CD4-positive, alpha-beta memory T cell (primary cell): Measurements from ENCODE around the gene GUSB. TPM values are rescaled to one million over a fixed set of nuclear protein-coding genes. Genes with fewer than 3 reads are reported as not detected.
A peak's percentile ranks its signal among the peaks of the same experiment; 100 is the strongest.
"Not testable (repeated sequence)": the region's sequence is repeated elsewhere in the genome, so short reads cannot be mapped to it uniquely, and the experiment has no call there.

Source experiments
- CTCF ChIA-PET: fragments of 350-600 bp; sonication (Branson Sonifier 250); formaldehyde crosslinking; loops from one replicate; lab custom pipeline; 2021; ENCODE audit warnings: inconsistent platforms; ENCODE audit not compliant: partially characterized antibody; lab: Charles Lee
- POLR2A ChIA-PET: fragments of 350-600 bp; sonication (Branson Sonifier 250); formaldehyde crosslinking; loops from one replicate; lab custom pipeline; 2021; ENCODE audit not compliant: partially characterized antibody; lab: Charles Lee
- DNase-seq, 5 donors: peaks; one replicate each; pipeline versions ENCODE4 v3.0.0 to v3.0.0-alpha.2; 2020 to 2022; ENCODE audit warnings: mixed read lengths in 1 of 5
- H3K27ac ChIP-seq: one replicate; pipeline ENCODE4 v1.7.0; 2013; ENCODE audit warnings: low read depth, low read length
- H3K27me3 ChIP-seq: 2 replicates; pipeline ENCODE4 v1.7.0; 2013; ENCODE audit warnings: mild to moderate bottlenecking, low read length, moderate library complexity; ENCODE audit not compliant: insufficient read depth
- H3K36me3 ChIP-seq: 2 replicates; pipeline ENCODE4 v1.7.0; 2013; ENCODE audit warnings: mild to moderate bottlenecking, low read length, moderate library complexity; ENCODE audit not compliant: insufficient read depth
- H3K4me1 ChIP-seq: 2 replicates; pipeline ENCODE4 v1.7.0; 2013; ENCODE audit warnings: mild to moderate bottlenecking, low read length, moderate library complexity; ENCODE audit not compliant: insufficient read depth
- H3K4me3 ChIP-seq, 2 donors: one replicate each; pipeline ENCODE4 v1.7.0; 2013; ENCODE audit warnings: low read length in 2 of 2, mild to moderate bottlenecking in 1 of 2
- H3K9me3 ChIP-seq, 2 donors: one replicate each; pipeline ENCODE4 v1.7.0; 2013; ENCODE audit warnings: low read length in 2 of 2, control low read depth in 1 of 2; ENCODE audit not compliant: control insufficient read depth in 1 of 2
- H3K27ac Mint-ChIP-seq, 7 donors: one replicate each; pipeline ENCODE4 v1.8.0; 2020 to 2021; ENCODE audit warnings: mixed read lengths in 7 of 7, mild to moderate bottlenecking in 6 of 7, inconsistent platforms in 3 of 7, moderate library complexity in 3 of 7
- H3K27me3 Mint-ChIP-seq, 2 donors: one replicate each; pipeline ENCODE4 v1.8.0; 2020 to 2021; ENCODE audit warnings: mixed read lengths in 2 of 2
- H3K36me3 Mint-ChIP-seq, 2 donors: one replicate each; pipeline ENCODE4 v1.8.0; 2020 to 2021; ENCODE audit warnings: mixed read lengths in 2 of 2, inconsistent platforms in 1 of 2, mild to moderate bottlenecking in 1 of 2
- H3K4me1 Mint-ChIP-seq, 4 donors: one replicate each; pipeline ENCODE4 v1.8.0; 2020 to 2021; ENCODE audit warnings: mixed read lengths in 4 of 4, mild to moderate bottlenecking in 1 of 4
- H3K4me3 Mint-ChIP-seq, 8 donors: one replicate each; pipeline ENCODE4 v1.8.0; 2020 to 2021; ENCODE audit warnings: mixed read lengths in 8 of 8, mild to moderate bottlenecking in 7 of 8, moderate library complexity in 6 of 8, inconsistent platforms in 3 of 8
- H3K9me3 Mint-ChIP-seq, 8 donors: one replicate each; pipeline ENCODE4 v1.8.0; 2020 to 2021; ENCODE audit warnings: mixed read lengths in 8 of 8, mild to moderate bottlenecking in 5 of 8, inconsistent platforms in 3 of 8, moderate library complexity in 1 of 8
- intact Hi-C: fragments of 100-400 bp; cut with micrococcal nuclease; formaldehyde crosslinking; loops from one replicate; pipeline ENCODE4 v1.15.1; 2023
- polyA plus RNA-seq, 2 donors: library from polyadenylated mRNA; unstranded; fragments of 300-500 nt; fragmentation: Illumina TruSeq; gene quantifications; one replicate each; pipeline ENCODE4 v1.2.3, GENCODE V29; 2021
- total RNA-seq, 2 experiments: library from RNA; stranded (reverse); gene quantifications; one replicate each; pipeline ENCODE4 v1.2.3, GENCODE V29; 2021

Gene GUSB
- total and polyA plus RNA-seq, 4 experiments from 2014 or later = 48.0 to 63.5 (median 50.6) TPM

GRCh38 chr7:65967361-65968155, 14.5 kb downstream of the GUSB start:
- ChIA-PET CTCF (no interaction called here), POLR2A (interaction anchor here (1.0 kb wide), 1 partner anchor 14 kb away, joined by 3 read pairs; no protein-coding TSS in a partner anchor)
- Histone ChIP-seq H3K4me3 (no peak overlapping the region), H3K36me3 (peaks cover 37% of the 10 kb centered on the region), H3K4me1 (no peaks in the 10 kb centered on the region), H3K27me3 (no peaks in the 10 kb centered on the region), H3K9me3 (no peaks in the 10 kb centered on the region), H3K27ac (no peak overlapping the region)
- DNase-seq = no peak
- intact Hi-C loops = no loop called here
- peaks cover 0 to 4% (median under 1%) of the 10 kb centered on the region in 4 donors for H3K4me1 Mint-ChIP-seq
- no peak overlapping the region for H3K4me3 Mint-ChIP-seq
- H3K36me3 Mint-ChIP-seq = peaks cover 43 to 66% of the 10 kb centered on the region in 2 donors
- H3K9me3 Mint-ChIP-seq = no peaks in the 10 kb centered on the region
- H3K27me3 Mint-ChIP-seq = no peaks in the 10 kb centered on the region
- no peak overlapping the region for H3K27ac Mint-ChIP-seq

DNA sequence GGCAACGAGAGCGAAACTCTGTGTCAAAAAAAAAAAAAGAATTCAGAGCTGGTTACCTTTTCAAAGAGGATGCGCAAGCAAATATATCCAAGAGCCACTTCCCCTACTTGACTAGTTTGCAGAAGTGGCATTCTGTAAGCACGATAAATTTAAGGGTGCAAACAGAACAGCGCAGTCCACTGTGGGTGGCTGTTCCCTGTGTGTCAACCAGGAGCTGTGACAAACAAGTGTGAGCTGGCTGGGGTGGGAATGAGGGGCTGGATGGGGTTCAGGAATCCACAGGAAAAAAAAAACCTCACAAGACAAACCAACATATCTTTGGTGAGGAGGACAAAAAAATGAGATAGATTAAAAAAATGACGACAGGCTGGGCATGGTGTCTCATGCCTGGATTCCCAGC, 15.9 kb downstream of the GUSB start:
- POLR2A ChIA-PET = no interaction called here

DNA sequence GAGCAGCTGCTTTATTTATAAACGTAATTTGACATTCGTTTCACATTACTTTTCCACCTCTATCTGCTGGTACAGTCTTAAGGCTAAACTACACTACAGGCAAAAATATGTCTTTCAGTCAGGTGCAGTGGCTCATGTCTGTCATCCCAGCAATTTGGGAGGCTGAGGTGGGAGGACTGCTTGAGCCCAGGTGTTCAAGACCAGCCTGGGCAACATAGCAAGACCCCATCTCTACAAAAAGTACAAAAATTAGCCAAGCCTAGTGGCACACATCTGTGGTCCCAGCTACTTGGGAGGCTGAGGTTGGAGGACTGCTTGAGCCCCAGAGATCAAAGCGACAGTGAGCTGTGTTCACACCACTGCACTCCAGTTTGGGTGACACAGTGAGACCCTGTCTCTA, 17.3 kb downstream of the GUSB start:
- H3K4me1 Mint-ChIP-seq, intact Hi-C loops, H3K27me3 ChIP-seq, H3K27ac Mint-ChIP-seq, H3K4me3 ChIP-seq, DNase-seq, H3K9me3 Mint-ChIP-seq, H3K27ac ChIP-seq, H3K4me3 Mint-ChIP-seq, H3K4me1 ChIP-seq, H3K27me3 Mint-ChIP-seq, H3K9me3 ChIP-seq, CTCF ChIA-PET, POLR2A ChIA-PET: not testable (repeated sequence)
- peaks cover 36 to 66% of the 10 kb centered on the region in 2 donors for H3K36me3 Mint-ChIP-seq
- H3K36me3 ChIP-seq = peaks cover 42% of the 10 kb centered on the region

More for the DNA sequence above, 15.9 kb downstream of the GUSB start:
- CTCF ChIA-PET = no interaction called here
- H3K4me1 ChIP-seq = no peaks in the 10 kb centered on the region
- no peaks in the 10 kb centered on the region for H3K9me3 ChIP-seq
- H3K9me3 Mint-ChIP-seq = no peaks in the 10 kb centered on the region
- intact Hi-C loops = no loop called here
- H3K4me1 Mint-ChIP-seq = peaks cover 0 to 2% (median 0%) of the 10 kb centered on the region in 4 donors
- H3K36me3 ChIP-seq = peaks cover 34% of the 10 kb centered on the region
- H3K4me3 Mint-ChIP-seq = no peak overlapping the region
- H3K27ac Mint-ChIP-seq = no peak overlapping the region
- H3K27me3 ChIP-seq = no peaks in the 10 kb centered on the region
- DNase-seq = no peak
- H3K27ac ChIP-seq = no peak overlapping the region
- H3K36me3 Mint-ChIP-seq = peaks cover 38 to 61% of the 10 kb centered on the region in 2 donors
- H3K4me3 ChIP-seq = no peak overlapping the region
- H3K27me3 Mint-ChIP-seq = no peaks in the 10 kb centered on the region

DNA sequence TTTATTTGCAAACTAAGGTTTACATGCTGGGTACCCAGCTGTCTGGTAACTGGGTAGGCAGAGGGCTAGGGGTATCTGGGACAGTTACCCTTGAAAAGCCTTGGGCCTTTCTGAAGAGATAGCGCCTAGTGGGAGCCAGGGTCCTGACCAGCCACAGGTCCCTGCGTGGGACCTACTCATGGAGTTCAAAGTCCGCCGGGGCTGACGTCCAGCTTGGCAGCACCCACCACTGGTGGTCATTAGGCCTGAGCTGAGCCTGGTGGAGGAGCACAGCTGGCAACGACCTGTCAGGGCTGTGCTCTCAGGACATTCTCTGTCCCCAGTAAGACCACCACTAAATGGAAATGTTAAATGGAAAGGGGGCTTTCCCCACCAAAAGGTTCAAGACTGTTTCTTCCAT, 20.0 kb downstream of the GUSB start:
- intact Hi-C loops = no loop called here
- DNase-seq = no peak
- no peaks in the 10 kb centered on the region for H3K4me1 ChIP-seq
- Mint-ChIP-seq H3K9me3 (no peaks in the 10 kb centered on the region), H3K27ac (no peak overlapping the region), H3K36me3 (peaks cover 40 to 63% of the 10 kb centered on the region in 2 donors), H3K4me3 (no peak overlapping the region), H3K4me1 (peaks cover 0 to 2% (median 0%) of the 10 kb centered on the region in 4 donors), H3K27me3 (no peaks in the 10 kb centered on the region)
- no peak overlapping the region for H3K27ac ChIP-seq
- no peak overlapping the region for H3K4me3 ChIP-seq
- ChIA-PET CTCF (no interaction called here), POLR2A (no interaction called here)
- no peaks in the 10 kb centered on the region for H3K9me3 ChIP-seq
- no peaks in the 10 kb centered on the region for H3K27me3 ChIP-seq
- peaks cover 31% of the 10 kb centered on the region for H3K36me3 ChIP-seq

DNA sequence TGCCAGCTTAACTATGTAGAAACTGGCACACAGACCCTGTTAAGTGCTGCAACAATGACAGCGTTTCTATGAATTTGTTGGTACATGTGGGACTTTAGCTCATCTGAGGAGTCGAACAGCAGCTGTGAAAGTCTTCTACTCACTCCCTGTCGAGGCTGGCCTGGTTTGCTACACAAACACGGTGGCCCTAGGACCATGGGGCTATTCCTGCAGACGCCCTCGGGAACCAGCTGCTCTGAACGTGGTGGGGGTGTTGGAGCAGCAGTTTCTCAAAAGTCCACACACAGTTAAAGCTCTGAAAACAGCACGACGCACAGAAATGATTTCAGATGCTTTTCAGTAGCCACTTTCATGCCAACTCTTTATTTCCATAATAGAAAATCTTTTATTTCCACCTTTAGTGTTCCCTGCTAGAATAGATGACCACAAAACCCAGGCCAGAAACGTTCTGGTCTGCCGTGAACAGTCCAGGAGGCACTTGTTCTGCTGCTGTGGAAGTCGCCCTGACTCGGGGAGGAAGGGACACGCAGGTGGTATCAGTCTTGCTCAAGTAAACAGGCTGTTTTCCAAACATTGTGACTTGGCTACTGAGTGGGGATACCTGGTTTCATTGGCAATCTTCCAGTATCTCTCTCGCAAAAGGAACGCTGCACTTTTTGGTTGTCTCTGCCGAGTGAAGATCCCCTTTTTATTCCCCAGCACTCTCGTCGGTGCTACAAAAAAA, 21.5 kb downstream of the GUSB start:
- Mint-ChIP-seq H3K9me3 (no peaks in the 10 kb centered on the region), H3K36me3 (peaks cover 33 to 67% of the 10 kb centered on the region in 2 donors), H3K4me3 (no peak overlapping the region), H3K27ac (peak overlapping the region in 2 of 7 donors; percentile 51 to 54), H3K4me1 (peaks cover 0 to 2% (median 0%) of the 10 kb centered on the region in 4 donors), H3K27me3 (no peaks in the 10 kb centered on the region)
- ChIA-PET POLR2A (no interaction called here), CTCF (no interaction called here)
- Histone ChIP-seq H3K27me3 (no peaks in the 10 kb centered on the region), H3K4me1 (no peaks in the 10 kb centered on the region), H3K9me3 (no peaks in the 10 kb centered on the region), H3K4me3 (no peak overlapping the region), H3K27ac (no peak overlapping the region), H3K36me3 (peaks cover 20% of the 10 kb centered on the region)
- intact Hi-C loops = no loop called here
- no peak for DNase-seq

DNA sequence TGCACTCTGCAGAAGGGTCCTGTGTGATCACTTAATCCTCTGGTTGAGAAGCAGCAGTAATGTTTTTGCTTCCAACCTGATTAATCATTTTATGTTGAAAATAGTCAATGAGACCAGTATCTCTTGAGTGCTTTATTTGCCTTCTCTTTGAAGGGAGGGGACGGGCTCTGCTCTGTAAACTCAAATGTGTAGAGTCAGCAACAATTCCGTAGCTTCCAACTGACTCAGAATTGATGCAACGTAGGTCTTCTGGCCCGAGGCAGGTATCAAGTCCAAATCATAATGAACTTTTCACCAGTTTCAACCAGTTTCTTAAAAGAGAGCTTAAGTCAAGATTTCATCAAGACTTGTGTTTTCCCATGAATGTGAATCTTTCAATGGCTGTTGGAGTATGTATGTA, 26.3 kb downstream of the GUSB start:
- intact Hi-C loops = no loop called here
- CTCF ChIA-PET = no interaction called here

GRCh38 chr7:65953890-65954450, 28.0 kb downstream of the GUSB start:
- ChIA-PET CTCF (no interaction called here), POLR2A (no interaction called here)
- no peak overlapping the region for H3K27ac ChIP-seq
- H3K27me3 Mint-ChIP-seq = no peaks in the 10 kb centered on the region
- H3K9me3 Mint-ChIP-seq = no peaks in the 10 kb centered on the region
- peaks cover 22 to 43% of the 10 kb centered on the region in 2 donors for H3K36me3 Mint-ChIP-seq
- no peaks in the 10 kb centered on the region for H3K9me3 ChIP-seq
- no peak overlapping the region for H3K4me3 Mint-ChIP-seq
- H3K4me1 Mint-ChIP-seq = no peaks in the 10 kb centered on the region
- no peak for DNase-seq
- no peaks in the 10 kb centered on the region for H3K36me3 ChIP-seq
- H3K27me3 ChIP-seq = no peaks in the 10 kb centered on the region
- intact Hi-C loops = no loop called here
- H3K4me3 ChIP-seq = no peak overlapping the region
- H3K27ac Mint-ChIP-seq = no peak overlapping the region
- H3K4me1 ChIP-seq = no peaks in the 10 kb centered on the region

More for the DNA sequence above, 26.3 kb downstream of the GUSB start:
- Histone ChIP-seq H3K9me3 (no peaks in the 10 kb centered on the region), H3K27me3 (no peaks in the 10 kb centered on the region), H3K4me3 (no peak overlapping the region), H3K4me1 (no peaks in the 10 kb centered on the region), H3K27ac (no peak overlapping the region), H3K36me3 (peaks cover 10% of the 10 kb centered on the region)
- no peaks in the 10 kb centered on the region for H3K9me3 Mint-ChIP-seq
- H3K27ac Mint-ChIP-seq = peak overlapping the region in 3 of 7 donors; percentile 22 to 68 (median 32)
- no peak overlapping the region for H3K4me3 Mint-ChIP-seq
- POLR2A ChIA-PET = no interaction called here
- no peak for DNase-seq
- H3K27me3 Mint-ChIP-seq = no peaks in the 10 kb centered on the region
- H3K36me3 Mint-ChIP-seq = peaks cover 27 to 59% of the 10 kb centered on the region in 2 donors
- no peaks in the 10 kb centered on the region for H3K4me1 Mint-ChIP-seq
